Breast epithelium (tissue), 3 donors: ENCODE measurements around the gene PSMB4.

Experiments used
- CTCF ChIP-seq, 3 donors: fragments of 450-650 bp; IDR thresholded peaks; one replicate each; pipeline ENCODE4 v1.5.1; 2016 to 2017; ENCODE audit warnings: antibody characterized with exemption in 3 of 3, mild to moderate bottlenecking in 3 of 3, moderate library complexity in 3 of 3
- POLR2A ChIP-seq: fragments of 450-650 bp; IDR thresholded peaks from one replicate; pipeline ENCODE4 v1.6.1; 2016; ENCODE audit warnings: antibody characterized with exemption, mild to moderate bottlenecking, moderate library complexity

GRCh38 chr1:151436985-151437384 is 37.6 kb downstream of the PSMB4 start:
- TF ChIP-seq CTCF (IDR thresholded peaks at IDR 0.05) (no peak), POLR2A (no peak)
